GM19351 (cell line): Measurements from ENCODE around the gene FAM168A.

ENCODE experiments used
- ATAC-seq: cut with Tn5 transposase; IDR thresholded peaks from one replicate; pipeline ENCODE4 v1.9.1; 2021; ENCODE audit warnings: mild to moderate bottlenecking, moderate library complexity; ENCODE audit not compliant: unreplicated experiment

FAM168A gene

GRCh38 chr11:73404506-73405145 is 193.3 kb downstream of the FAM168A start:
- no peak for ATAC-seq

DNA sequence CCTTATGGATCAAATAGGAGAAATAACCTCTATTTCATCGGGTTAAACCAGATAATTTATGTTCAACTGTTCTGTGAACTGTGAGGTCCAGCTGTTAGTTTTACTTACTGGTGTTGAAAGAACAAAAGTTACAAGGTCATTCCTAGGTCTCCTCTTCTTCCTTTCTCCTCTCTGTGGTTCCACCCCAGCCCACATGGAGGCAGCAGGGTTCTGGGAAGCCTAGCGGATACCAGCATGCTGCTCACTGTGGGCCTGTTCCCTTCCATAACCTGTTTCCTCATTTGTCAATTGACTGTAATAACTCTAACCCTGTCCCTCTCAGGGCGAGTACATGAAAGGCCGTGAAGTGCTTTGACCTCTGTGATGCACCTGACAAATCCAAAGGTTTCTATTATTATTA is 193.9 kb downstream of the FAM168A start:
- no peak for ATAC-seq

GRCh38 chr11:73403541-73403940 is 194.4 kb downstream of the FAM168A start:
- ATAC-seq: no peak

GRCh38 chr11:73402834-73403185 is 195.1 kb downstream of the FAM168A start:
- ATAC-seq: no peak

GRCh38 chr11:73401924-73402833 is 195.7 kb downstream of the FAM168A start:
- no peak for ATAC-seq

GRCh38 chr11:73401217-73401923 is 196.5 kb downstream of the FAM168A start:
- no peak for ATAC-seq

- ATAC-seq: no peak
Observed at GRCh38 chr11:73400293-73400692, 197.6 kb downstream of the FAM168A start.

- no peak for ATAC-seq
Observed at GRCh38 chr11:73399636-73400035, 198.3 kb downstream of the FAM168A start.

- no peak for ATAC-seq
Observed at GRCh38 chr11:73399159-73399590, 198.7 kb downstream of the FAM168A start.

- ATAC-seq: no peak
Observed at GRCh38 chr11:73398721-73399120, 199.2 kb downstream of the FAM168A start.

- no peak for ATAC-seq
Observed at GRCh38 chr11:73398132-73398526, 199.8 kb downstream of the FAM168A start.

GRCh38 chr11:73397468-73398131 is 200.3 kb downstream of the FAM168A start:
- ATAC-seq: no peak

GRCh38 chr11:73396985-73397384 is 200.9 kb downstream of the FAM168A start:
- no peak for ATAC-seq

GRCh38 chr11:73396251-73396930 is 201.5 kb downstream of the FAM168A start:
- no peak for ATAC-seq

- ATAC-seq: no peak
Observed at GRCh38 chr11:73395297-73396208, 202.4 kb downstream of the FAM168A start.

- no peak for ATAC-seq
Observed at GRCh38 chr11:73394416-73395296, 203.3 kb downstream of the FAM168A start.

GRCh38 chr11:73393479-73394415 is 204.2 kb downstream of the FAM168A start:
- ATAC-seq: no peak
